Measurements from ENCODE around the gene GPHB5.

- TF ChIP-seq EP300 (IDR thresholded peaks at IDR 0.05) (no peak), CTCF (IDR thresholded peaks at IDR 0.05) (no peak), POLR2A (IDR thresholded peaks at IDR 0.05) (no peak)
Observed at GRCh38 chr14:63322897-63323573, 4.3 kb upstream of the GPHB5 start.
